ENCODE results near the gene MAP3K4. TPM values are rescaled to one million over a fixed set of nuclear protein-coding genes. Genes with fewer than 3 reads are reported as not detected.

Gene MAP3K4
- total RNA-seq, 2 experiments from 2014 or later = 46.2 to 53.7 TPM

GRCh38 chr6:161076181-161076677, 84.7 kb downstream of the MAP3K4 start:
- POLR2A ChIA-PET = no interaction called here
- ATAC-seq (ENCODE audit: low read depth) = no peak

GRCh38 chr6:161079566-161080262, 88.1 kb downstream of the MAP3K4 start:
- Mint-ChIP-seq H3K27me3 (no peaks in the 10 kb centered on the region), H3K9me3 (no peaks in the 10 kb centered on the region), H3K36me3 (peaks cover 4% of the 10 kb centered on the region), H3K4me1 (peaks cover 3% of the 10 kb centered on the region), H3K4me3 (no peak overlapping the region), H3K27ac (no peak overlapping the region)
- no peak for ATAC-seq (ENCODE audit: low read depth)
- POLR2A ChIA-PET = no interaction called here
- no peak for DNase-seq

More at GRCh38 chr6:161076181-161076677, 84.7 kb downstream of the MAP3K4 start:
- H3K9me3 Mint-ChIP-seq = no peaks in the 10 kb centered on the region
- H3K4me1 Mint-ChIP-seq = peaks cover 3% of the 10 kb centered on the region
- peaks cover 3% of the 10 kb centered on the region for H3K36me3 Mint-ChIP-seq
- no peak for DNase-seq
- no peaks in the 10 kb centered on the region for H3K27me3 Mint-ChIP-seq
- H3K4me3 Mint-ChIP-seq = no peak overlapping the region
- H3K27ac Mint-ChIP-seq = no peak overlapping the region

GRCh38 chr6:161080263-161080970, 88.8 kb downstream of the MAP3K4 start:
- Mint-ChIP-seq H3K9me3 (no peaks in the 10 kb centered on the region), H3K27ac (no peak overlapping the region), H3K4me3 (no peak overlapping the region), H3K36me3 (peaks cover 7% of the 10 kb centered on the region), H3K4me1 (peaks cover 3% of the 10 kb centered on the region), H3K27me3 (no peaks in the 10 kb centered on the region)
- POLR2A ChIA-PET = no interaction called here
- ATAC-seq (ENCODE audit: low read depth) (no peak), DNase-seq (no peak)

- no peaks in the 10 kb centered on the region for H3K9me3 Mint-ChIP-seq
- H3K36me3 Mint-ChIP-seq = peaks cover 8% of the 10 kb centered on the region
- ATAC-seq (ENCODE audit: low read depth) = no peak
- DNase-seq = no peak
- H3K4me3 Mint-ChIP-seq = no peak overlapping the region
- H3K27me3 Mint-ChIP-seq = no peaks in the 10 kb centered on the region
- no peak overlapping the region for H3K27ac Mint-ChIP-seq
- peaks cover 3% of the 10 kb centered on the region for H3K4me1 Mint-ChIP-seq
- POLR2A ChIA-PET = no interaction called here
Observed at GRCh38 chr6:161082215-161082614, 90.6 kb downstream of the MAP3K4 start.

- ATAC-seq (ENCODE audit: low read depth) = no peak
- H3K27ac Mint-ChIP-seq = no peak overlapping the region
- peaks cover 14% of the 10 kb centered on the region for H3K36me3 Mint-ChIP-seq
- no peak for DNase-seq
- no peaks in the 10 kb centered on the region for H3K9me3 Mint-ChIP-seq
- no peak overlapping the region for H3K4me3 Mint-ChIP-seq
- no peaks in the 10 kb centered on the region for H3K4me1 Mint-ChIP-seq
- no peaks in the 10 kb centered on the region for H3K27me3 Mint-ChIP-seq
- POLR2A ChIA-PET = no interaction called here
Observed at GRCh38 chr6:161085246-161085645, 93.7 kb downstream of the MAP3K4 start.

GRCh38 chr6:161088676-161089328, 97.2 kb downstream of the MAP3K4 start:
- DNase-seq = no peak
- Mint-ChIP-seq H3K36me3 (peaks cover 19% of the 10 kb centered on the region), H3K27ac (no peak overlapping the region), H3K4me1 (no peaks in the 10 kb centered on the region), H3K27me3 (no peaks in the 10 kb centered on the region), H3K4me3 (no peak overlapping the region), H3K9me3 (no peaks in the 10 kb centered on the region)
- ATAC-seq (ENCODE audit: low read depth) = no peak
- POLR2A ChIA-PET = no interaction called here

GRCh38 chr6:161091151-161091550, 99.6 kb downstream of the MAP3K4 start:
- no peaks in the 10 kb centered on the region for H3K9me3 Mint-ChIP-seq
- no peaks in the 10 kb centered on the region for H3K4me1 Mint-ChIP-seq
- POLR2A ChIA-PET = no interaction called here
- no peak overlapping the region for H3K4me3 Mint-ChIP-seq
- DNase-seq (no peak), ATAC-seq (ENCODE audit: low read depth) (no peak)
- H3K27me3 Mint-ChIP-seq = no peaks in the 10 kb centered on the region
- peaks cover 15% of the 10 kb centered on the region for H3K36me3 Mint-ChIP-seq
- H3K27ac Mint-ChIP-seq = no peak overlapping the region

- H3K36me3 Mint-ChIP-seq = peaks cover 15% of the 10 kb centered on the region
- no peaks in the 10 kb centered on the region for H3K27me3 Mint-ChIP-seq
- no peak for ATAC-seq (ENCODE audit: low read depth)
- H3K27ac Mint-ChIP-seq = no peak overlapping the region
- no peaks in the 10 kb centered on the region for H3K9me3 Mint-ChIP-seq
- H3K4me1 Mint-ChIP-seq = no peaks in the 10 kb centered on the region
- H3K4me3 Mint-ChIP-seq = no peak overlapping the region
- POLR2A ChIA-PET = no interaction called here
- DNase-seq = no peak
Observed at GRCh38 chr6:161091972-161092701, 100.6 kb downstream of the MAP3K4 start.

GRCh38 chr6:161094955-161095354, 103.4 kb downstream of the MAP3K4 start:
- ATAC-seq (ENCODE audit: low read depth) = no peak
- H3K36me3 Mint-ChIP-seq = peaks cover 10% of the 10 kb centered on the region
- POLR2A ChIA-PET = no interaction called here

GRCh38 chr6:161095916-161096315, 104.3 kb downstream of the MAP3K4 start:
- Mint-ChIP-seq H3K36me3 (peaks cover 10% of the 10 kb centered on the region), H3K4me3 (no peak overlapping the region), H3K4me1 (no peaks in the 10 kb centered on the region), H3K9me3 (no peaks in the 10 kb centered on the region), H3K27me3 (no peaks in the 10 kb centered on the region), H3K27ac (no peak overlapping the region)
- DNase-seq (no peak), ATAC-seq (ENCODE audit: low read depth) (no peak)
- POLR2A ChIA-PET = no interaction called here

More at GRCh38 chr6:161094955-161095354, 103.4 kb downstream of the MAP3K4 start:
- H3K4me1 Mint-ChIP-seq = no peaks in the 10 kb centered on the region
- H3K4me3 Mint-ChIP-seq = no peak overlapping the region
- H3K9me3 Mint-ChIP-seq = no peaks in the 10 kb centered on the region
- no peaks in the 10 kb centered on the region for H3K27me3 Mint-ChIP-seq
- no peak overlapping the region for H3K27ac Mint-ChIP-seq
- no peak for DNase-seq

- Mint-ChIP-seq H3K27me3 (no peaks in the 10 kb centered on the region), H3K4me3 (no peak overlapping the region), H3K4me1 (peaks cover 3% of the 10 kb centered on the region), H3K9me3 (peaks cover 2% of the 10 kb centered on the region), H3K27ac (no peak overlapping the region), H3K36me3 (peaks cover 15% of the 10 kb centered on the region)
- DNase-seq = no peak
- POLR2A ChIA-PET = no interaction called here
- ATAC-seq (ENCODE audit: low read depth) = no peak
Observed at GRCh38 chr6:161100072-161100471, 108.5 kb downstream of the MAP3K4 start.

GRCh38 chr6:161101517-161101916, 109.9 kb downstream of the MAP3K4 start:
- H3K36me3 Mint-ChIP-seq = peaks cover 17% of the 10 kb centered on the region

GRCh38 chr6:161103475-161103874, 111.9 kb downstream of the MAP3K4 start:
- POLR2A ChIA-PET = no interaction called here
- Mint-ChIP-seq H3K9me3 (peaks cover 2% of the 10 kb centered on the region), H3K36me3 (peaks cover 16% of the 10 kb centered on the region), H3K27ac (peak overlapping the region; percentile 3), H3K27me3 (no peaks in the 10 kb centered on the region), H3K4me1 (peaks cover 3% of the 10 kb centered on the region), H3K4me3 (no peak overlapping the region)
- ATAC-seq (ENCODE audit: low read depth) (no peak), DNase-seq (no peak)

More at GRCh38 chr6:161101517-161101916, 109.9 kb downstream of the MAP3K4 start:
- Mint-ChIP-seq H3K27ac (no peak overlapping the region), H3K4me3 (no peak overlapping the region), H3K4me1 (peaks cover 3% of the 10 kb centered on the region), H3K27me3 (no peaks in the 10 kb centered on the region), H3K9me3 (peaks cover 2% of the 10 kb centered on the region)
- DNase-seq = no peak
- POLR2A ChIA-PET = no interaction called here
- ATAC-seq (ENCODE audit: low read depth) = no peak
